GM19397 (cell line): ENCODE data around the gene HSPB8.
"Not testable (repeated sequence)": the region's sequence is repeated elsewhere in the genome, so short reads cannot be mapped to it uniquely, and the experiment has no call there.

Experiments
- ATAC-seq: cut with Tn5 transposase; IDR thresholded peaks from one replicate; pipeline ENCODE4 v1.9.1; 2021; ENCODE audit warnings: mild to moderate bottlenecking, moderate library complexity; ENCODE audit not compliant: unreplicated experiment

Gene HSPB8

DNA sequence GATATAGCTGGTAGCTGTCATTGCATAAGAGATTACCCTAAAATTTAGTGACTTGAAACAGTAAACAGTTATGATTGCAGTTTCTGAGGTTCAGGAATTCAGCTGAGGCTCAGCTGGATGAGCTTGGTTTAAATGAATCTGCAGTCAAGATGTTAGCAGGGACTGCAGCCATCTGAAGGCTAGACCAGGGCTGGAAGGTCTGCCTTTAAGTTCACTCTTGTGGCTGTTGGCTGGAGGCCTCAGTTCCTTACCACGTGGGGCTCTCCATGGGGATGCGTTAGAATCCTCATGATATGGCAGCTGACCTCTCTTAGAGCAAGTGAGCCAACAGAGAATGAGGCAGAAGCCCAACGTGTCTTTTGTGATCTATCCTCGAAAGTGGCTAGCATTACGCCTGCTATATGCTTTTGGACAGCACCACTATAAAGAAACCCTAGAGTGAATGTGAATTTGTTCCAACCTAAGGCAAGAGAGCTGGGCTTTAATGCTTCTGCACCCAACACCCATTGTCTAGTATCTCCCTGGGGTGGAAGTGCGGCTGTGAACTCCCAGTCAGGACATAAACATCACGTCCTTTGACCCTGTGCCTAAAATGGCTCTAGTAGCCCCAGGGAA, 26.0 kb downstream of the HSPB8 start:
- no peak for ATAC-seq

DNA sequence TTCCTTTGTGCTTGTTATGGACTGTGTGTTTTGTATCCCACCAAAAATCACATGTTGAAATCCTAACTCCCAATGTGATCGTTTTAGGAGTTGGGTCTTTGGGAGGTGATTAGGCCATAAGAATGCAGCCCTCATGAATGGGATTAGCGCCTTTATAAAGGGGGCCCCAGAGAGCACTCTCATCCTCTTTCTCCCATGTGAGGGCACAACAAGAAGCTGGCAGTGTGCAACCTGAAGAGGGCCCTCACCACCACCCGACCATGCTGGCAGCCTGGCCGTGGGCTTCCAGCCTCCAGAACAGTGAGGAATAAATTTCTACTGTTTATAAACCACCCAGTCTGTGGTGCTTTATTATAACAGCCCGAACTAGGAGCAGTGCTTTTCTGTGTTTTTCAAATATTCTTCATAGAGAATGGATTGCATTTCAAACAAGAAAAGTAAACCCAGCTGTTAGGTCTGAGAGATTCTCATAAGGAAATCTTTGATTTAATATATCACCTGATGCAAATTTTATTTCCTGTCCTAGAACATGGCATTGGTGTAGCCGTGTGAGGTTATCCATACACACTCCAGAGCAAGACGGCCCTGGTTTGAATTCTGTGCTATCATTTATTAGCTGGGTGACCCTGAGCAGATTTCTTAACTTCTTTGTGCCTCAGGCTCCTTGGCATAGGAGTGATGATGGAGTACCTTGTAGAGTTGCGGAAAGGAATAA, 27.8 kb downstream of the HSPB8 start:
- no peak for ATAC-seq

DNA sequence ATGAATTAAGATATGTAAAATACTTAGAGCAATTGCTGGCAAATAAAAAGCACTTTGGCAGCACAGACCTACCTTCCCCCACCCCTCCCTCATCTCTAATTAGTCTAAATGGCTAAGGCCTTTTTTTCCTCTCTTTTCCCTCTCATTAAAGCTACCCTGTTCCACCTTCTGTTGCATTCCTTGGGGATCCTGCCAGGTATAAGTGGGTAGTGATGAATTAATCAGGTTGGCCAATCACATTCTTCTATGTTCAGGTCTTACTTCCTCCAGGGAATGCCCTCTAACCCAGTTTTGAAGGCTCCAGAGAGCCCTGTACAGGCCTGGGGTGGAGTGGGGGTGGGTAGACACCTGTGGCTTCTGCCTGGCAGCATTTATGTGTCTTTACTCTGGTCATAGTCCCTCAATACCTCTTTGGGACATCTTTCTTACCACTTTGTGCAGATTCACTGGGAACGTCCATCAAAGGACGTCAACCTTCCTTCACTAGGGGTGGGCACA, 28.4 kb downstream of the HSPB8 start:
- ATAC-seq, result no peak

DNA sequence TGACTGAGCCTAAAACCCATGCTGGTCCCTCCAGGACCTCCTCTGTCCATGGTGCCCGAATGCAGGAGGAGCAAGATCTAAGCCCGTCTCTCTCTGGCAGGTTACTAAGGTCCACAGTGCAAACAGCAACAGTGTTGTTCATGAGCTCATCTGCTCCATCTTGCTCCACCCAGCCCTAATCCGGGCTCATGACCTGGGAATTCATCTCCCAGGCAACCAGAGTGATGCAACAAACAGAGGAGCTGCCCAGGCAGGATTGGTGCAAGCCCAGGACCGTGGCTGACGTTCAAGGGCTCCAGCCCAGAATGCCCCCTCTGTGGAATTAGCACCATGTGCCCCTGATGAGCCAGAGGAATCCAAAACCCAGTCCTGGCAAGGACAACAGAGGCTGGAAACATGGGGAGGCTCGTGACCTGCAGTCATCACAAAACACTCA, 29.9 kb downstream of the HSPB8 start:
- ATAC-seq, result no peak

DNA sequence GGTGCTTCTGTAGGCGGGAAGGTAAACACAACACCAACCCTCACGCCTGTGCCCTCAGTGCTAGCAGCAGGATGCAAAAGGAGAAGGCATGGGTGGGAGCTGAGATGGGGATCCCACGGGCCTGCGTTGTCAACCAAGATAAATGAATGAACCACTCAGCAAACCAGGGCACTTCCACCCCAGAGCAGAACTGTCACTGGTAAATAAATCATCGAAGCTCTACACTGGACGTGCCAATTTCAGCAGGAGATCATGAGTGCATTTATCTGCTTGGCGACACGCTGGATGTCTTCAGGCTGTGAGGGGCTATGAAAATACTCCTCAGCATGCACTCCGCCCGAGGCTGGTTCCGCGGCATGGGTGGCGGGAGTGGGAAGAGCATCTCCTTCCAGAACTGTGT, 33.2 kb downstream of the HSPB8 start:
- no peak for ATAC-seq

DNA sequence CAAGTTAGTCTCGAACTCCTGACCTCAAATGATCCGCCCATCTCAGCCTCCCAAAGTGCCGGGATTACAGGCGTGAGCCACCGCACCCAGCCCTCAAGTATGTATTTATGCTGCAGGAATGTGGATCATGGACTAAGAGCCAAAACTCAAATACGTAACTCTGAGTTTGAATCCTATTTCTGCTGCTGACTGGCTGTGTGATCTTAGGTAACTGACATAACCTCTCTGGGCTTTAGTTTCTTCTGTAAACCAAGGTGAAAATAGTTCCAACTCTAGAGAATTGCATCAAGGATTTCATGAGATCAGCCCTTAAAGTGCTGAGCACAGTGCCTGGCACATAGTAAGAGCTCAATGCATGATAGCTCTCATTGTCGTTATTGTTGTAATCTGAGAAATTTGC, 37.4 kb downstream of the HSPB8 start:
- ATAC-seq, result no peak

DNA sequence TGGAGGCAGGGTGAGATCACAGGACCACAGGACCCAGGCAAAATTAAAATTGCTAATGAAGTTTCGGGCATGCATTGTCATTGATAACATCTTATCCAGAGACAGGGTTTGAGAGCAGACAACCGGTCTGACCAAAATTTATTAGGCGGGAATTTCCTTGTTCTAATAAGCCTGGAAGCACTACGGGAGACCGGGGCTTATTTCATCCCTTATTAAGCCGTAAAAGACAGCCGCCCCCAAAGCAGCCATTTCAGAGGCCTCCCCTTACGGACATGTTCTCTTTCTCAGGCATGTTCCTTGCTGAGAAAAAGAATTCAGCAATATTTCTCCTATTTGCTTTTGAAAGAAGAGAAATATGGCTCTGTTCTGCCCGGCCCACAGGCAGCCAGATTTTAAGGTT, 40.1 kb downstream of the HSPB8 start:
- ATAC-seq, result not testable (repeated sequence)

DNA sequence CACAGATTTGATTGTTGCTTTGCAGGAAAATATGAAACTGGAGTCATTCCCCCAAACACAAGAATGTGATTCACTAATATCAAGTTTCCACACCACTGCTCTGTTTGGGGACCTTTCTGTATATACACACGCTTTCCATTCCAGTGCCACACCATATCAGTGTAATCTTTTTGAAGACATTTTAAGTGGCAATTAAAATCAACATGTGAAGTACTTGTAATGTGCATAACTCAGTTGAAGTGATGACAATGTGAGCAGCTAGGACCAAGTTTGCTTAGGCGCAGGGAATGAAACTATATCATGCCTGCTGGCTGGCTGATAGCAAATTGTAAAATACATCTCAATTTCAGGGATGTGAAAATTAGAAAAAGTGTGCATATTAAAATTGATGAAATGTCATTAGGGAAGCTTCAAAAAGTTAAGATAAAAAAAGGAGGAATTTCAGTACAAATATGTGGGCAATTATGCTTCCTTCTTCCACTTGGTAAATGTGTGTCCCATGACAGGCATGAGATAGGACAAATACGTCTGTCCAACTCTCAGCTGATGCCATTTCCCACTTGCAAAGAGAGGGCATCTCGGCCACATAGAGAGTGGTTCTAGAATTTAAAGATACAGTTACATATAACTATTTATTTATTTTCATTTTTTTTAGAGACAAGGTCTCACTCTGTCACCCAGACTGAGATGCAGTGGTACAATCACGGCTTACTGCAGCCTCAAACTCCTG, 43.7 kb downstream of the HSPB8 start:
- no peak for ATAC-seq

DNA sequence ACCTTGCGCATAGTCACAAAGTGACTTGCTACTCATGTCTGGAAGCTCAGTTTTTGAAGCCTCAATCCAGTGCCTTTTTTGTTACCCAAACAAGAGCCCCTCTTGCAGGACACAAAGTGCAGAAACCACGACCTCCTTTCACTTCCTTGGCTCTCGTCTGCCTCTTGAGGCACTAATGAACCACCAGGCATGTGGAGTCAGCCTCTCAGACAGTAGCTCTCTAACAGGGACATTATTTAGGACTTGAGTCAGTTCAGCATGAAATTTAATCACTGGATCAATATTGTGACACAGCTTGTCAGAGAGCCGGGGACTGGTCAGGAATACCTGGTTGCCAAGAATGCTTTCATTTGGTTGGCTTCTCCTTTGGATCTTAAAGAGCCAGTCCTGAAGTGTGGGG, 46.7 kb downstream of the HSPB8 start:
- no peak for ATAC-seq

DNA sequence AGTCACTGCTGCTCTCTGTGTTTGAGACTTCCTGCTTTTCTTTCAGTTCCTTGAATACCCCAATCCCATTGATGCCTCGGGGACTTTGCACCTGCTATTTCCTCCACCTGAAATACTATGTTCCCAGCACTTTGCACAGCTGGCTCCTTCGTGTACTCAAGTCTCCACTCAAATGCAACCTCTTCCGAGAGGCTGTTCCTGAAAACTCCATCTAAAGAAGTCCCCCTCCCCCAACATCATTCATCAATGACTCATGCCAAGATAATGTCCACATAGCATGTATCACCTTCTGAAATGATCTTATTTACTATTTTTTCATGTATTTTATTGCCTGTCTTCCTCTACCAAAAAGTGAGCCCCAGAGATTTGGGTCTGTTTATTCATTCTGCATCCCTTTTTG, 48.6 kb downstream of the HSPB8 start:
- ATAC-seq, result no peak

DNA sequence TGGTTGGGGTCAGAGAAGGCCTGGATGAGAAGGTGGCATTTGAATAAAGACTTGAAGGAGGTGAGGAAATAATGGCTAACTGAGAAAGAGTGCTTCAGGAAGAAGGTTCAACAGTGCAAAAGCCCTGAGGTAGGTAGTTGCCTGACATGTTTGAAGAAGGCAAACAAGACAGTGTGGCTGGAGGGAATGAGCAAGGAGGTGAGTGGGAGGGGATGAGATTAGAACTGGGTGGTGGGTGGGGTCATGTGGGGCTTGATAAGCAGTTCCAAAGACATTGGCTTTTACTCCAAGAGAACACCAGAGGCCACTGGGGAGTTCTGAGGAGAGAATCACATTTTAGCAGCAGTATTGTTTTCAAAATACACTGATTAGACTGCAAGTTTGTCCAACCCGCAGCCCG, 50.5 kb downstream of the HSPB8 start:
- ATAC-seq, result no peak

DNA sequence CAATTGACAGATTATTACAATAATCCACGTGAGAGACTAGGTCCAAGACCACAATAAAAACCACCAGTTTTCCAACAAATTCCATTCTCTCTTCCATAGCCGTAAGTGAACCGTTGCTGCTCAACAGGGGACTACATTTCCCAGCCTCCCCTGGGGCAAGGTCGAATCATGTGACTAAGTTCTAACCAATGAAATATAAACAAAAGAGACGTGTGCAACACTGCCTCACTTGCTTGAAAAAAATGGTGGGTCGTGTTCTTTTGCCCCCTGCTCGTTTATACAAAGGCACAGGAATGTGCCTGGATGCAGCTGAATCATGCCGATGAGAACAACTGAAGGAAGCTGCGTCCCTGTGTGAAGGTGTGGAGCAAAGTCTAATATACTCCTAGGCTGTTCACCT, 51.1 kb downstream of the HSPB8 start:
- no peak for ATAC-seq

DNA sequence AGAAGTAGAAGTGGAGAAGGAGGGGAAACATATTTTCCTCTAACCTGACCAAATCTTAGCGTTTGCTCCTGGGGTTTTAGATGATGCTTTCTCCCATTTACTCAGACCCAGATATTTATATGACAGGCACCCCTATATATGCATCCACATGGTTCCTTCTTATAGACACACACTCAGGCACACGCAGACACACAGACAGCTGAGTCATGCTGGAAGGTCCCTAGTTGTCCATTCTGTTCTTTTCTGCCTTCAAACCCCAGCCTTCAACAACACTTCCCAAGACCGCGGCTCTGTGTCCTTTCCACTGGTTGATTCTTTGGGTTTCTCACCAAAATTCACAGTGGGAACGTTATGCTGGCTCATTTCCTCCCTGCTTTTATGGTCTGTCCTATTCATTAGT, 52.1 kb downstream of the HSPB8 start:
- ATAC-seq, result no peak

DNA sequence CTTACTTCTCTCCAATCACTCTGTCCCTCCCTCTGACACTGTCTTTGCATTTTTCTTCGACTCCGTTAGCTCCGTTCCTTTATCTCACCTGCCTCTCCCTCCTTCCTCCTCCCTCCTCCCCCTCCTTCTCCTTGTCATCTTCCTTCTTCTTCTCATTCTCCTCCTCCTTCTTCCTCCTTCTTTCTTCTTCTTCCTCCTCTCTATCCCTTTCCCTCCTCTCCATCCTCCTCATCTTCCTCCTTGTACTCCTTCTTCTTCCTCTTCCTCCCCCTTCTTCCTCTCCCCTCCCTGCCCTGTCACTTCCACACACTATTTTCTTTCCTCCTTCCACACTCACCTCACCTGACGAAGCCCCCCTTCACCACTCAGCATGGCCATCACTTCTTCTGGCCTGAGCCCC, 53.0 kb downstream of the HSPB8 start:
- no peak for ATAC-seq

DNA sequence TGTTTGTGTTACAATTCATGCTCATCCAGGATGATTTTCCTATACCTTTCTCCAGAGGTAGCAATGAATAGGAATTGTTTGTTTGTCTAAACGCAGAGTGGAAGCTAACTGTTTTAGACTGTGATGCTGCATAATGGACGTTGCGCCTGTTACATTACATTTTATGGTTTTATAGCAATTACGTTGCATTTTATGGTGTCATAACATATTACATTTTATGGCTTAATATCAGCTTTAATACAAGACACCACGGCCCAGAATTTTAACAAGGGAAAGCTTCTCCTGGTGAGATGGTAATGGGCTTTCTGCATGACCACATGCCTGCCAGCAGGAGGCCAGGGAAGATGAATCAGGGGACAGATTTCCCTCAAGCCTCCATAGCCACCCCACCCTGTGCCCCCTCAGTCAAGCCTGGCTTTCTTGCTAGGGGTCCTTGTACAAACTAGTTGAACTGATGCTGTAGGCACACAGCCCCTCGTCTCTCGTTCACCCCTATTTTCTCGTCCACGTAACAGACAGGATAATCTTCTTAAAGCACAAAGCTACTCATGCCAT, 56.5 kb downstream of the HSPB8 start:
- no peak for ATAC-seq

DNA sequence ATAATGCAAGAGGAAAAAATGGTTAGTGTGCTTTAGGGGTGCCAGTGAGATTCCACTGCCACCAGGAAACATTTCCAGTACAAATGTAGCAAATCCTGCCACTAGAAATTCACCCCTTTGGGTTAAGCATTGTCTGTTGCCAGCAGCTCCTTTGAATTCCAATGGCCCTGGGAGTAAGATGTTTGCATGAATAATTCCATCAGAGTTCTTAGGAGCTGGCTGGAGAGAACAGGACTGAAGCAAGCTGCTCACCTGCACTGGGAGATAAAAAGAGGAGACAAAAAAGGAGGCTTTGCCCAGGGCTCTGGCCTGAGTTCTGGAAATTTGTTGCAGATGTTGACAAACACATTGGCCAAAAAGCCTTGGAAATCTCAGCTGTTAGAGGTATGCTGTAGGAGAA, 57.6 kb downstream of the HSPB8 start:
- no peak for ATAC-seq

DNA sequence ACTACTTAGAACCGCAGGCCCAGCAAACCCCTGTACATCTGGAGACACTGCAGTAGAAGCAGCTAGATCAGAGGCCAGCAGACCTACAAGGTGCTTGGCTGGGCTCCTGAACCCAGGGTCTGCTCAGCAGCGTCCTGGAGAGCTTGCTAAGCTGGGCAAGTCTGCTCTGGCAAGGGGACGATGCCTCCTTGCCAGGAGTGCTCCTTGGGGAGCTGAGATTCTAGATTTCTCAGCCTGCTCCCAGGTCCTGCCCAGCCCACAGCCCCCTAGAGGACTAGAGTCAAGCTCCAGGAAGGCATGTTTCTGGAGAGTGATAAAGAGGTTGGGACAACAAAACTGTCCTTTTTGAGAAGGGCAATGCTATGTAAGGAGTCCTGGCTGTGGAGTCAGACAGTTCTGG, 60.3 kb downstream of the HSPB8 start:
- ATAC-seq, result no peak

DNA sequence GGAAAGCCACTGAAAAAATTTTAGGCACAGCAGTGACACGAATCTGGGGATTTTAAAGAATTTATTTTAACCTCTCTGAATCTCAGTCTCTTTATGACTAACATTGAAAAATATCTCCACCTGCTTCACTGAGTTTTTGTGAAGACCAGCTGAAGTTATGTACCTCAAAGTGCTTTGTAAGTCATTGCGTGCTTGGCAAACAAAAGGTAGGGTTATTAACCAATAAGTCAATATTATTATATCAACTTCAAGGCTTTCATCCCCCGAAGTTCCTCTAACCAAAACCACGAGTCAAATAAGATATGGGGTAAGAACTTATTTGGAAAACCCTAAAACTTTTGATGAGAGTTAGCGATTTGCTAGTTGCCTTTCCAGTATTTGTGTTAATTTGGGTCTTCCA, 62.3 kb downstream of the HSPB8 start:
- no peak for ATAC-seq

DNA sequence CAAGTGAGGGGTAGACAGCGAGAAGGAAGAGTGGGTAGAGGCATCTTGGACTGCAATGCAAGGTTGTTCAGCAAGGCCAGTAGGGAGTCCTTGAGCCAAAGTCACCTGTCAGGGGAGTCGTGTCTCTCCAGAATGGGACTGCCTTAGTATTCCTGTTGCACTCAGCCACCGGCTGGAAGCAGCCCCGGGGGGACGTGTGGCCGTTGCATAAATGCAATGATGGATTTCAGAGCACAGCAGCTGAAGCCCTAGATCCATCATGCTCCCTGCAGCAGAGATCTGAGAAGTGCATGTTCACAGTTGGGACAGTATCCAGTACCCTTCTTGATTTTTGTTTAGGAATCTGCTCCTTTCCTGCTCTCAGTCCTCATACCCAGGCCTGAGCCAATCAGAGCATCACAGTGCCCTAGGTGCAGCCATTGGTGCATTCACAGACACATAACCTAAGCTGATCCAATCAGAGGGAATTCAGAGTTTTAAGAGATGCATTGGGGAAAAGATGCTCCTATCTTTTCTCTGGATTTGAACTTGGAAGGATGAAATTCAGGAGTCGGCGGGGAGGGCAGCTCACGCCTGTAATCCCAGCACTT, 62.9 kb downstream of the HSPB8 start:
- ATAC-seq, result no peak
